ENCODE measurements around the gene TEX53.

Gene TEX53

GRCh38 chr9:114657705-114658104 is at the start of gene TEX53:
Gene TEX53 (minus strand): TSS chr9:114657805. CDS start chr9:114657774, 31 bp downstream.
- DNase-seq (ENCODE audit: low read depth in 2 of 2): no peak

GRCh38 chr9:114706711-114707110 is 49.1 kb upstream of the TEX53 start:
- DNase-seq (ENCODE audit: low read depth in 2 of 2): no peak

- no peak for DNase-seq (ENCODE audit: low read depth in 2 of 2)
Observed at GRCh38 chr9:114701988-114702387, 44.4 kb upstream of the TEX53 start.

- no peak for DNase-seq (ENCODE audit: low read depth in 2 of 2)
Observed at GRCh38 chr9:114697951-114698351, 40.3 kb upstream of the TEX53 start.

GRCh38 chr9:114696814-114697544 is 39.4 kb upstream of the TEX53 start:
- no peak for DNase-seq (ENCODE audit: low read depth in 2 of 2)

GRCh38 chr9:114695948-114696347 is 38.3 kb upstream of the TEX53 start:
- no peak for DNase-seq (ENCODE audit: low read depth in 2 of 2)

- no peak for DNase-seq (ENCODE audit: low read depth in 2 of 2)
Observed at GRCh38 chr9:114694719-114695269, 37.2 kb upstream of the TEX53 start.

GRCh38 chr9:114694146-114694545 is 36.5 kb upstream of the TEX53 start:
- no peak for DNase-seq (ENCODE audit: low read depth in 2 of 2)

GRCh38 chr9:114693248-114693855 is 35.7 kb upstream of the TEX53 start:
- no peak for DNase-seq (ENCODE audit: low read depth in 2 of 2)

- no peak for DNase-seq (ENCODE audit: low read depth in 2 of 2)
Observed at GRCh38 chr9:114691956-114692295, 34.3 kb upstream of the TEX53 start.

- peak; percentile 13 to 43 for DNase-seq (ENCODE audit: low read depth in 2 of 2)
Observed at GRCh38 chr9:114691046-114691955, 33.7 kb upstream of the TEX53 start.

- no peak for DNase-seq (ENCODE audit: low read depth in 2 of 2)
Observed at GRCh38 chr9:114690308-114690707, 32.7 kb upstream of the TEX53 start.

GRCh38 chr9:114689813-114690212 is 32.2 kb upstream of the TEX53 start:
- DNase-seq (ENCODE audit: low read depth in 2 of 2): no peak

GRCh38 chr9:114688909-114689610 is 31.5 kb upstream of the TEX53 start:
- DNase-seq (ENCODE audit: low read depth in 2 of 2): no peak

- DNase-seq (ENCODE audit: low read depth in 2 of 2): no peak
Observed at GRCh38 chr9:114688379-114688778, 30.8 kb upstream of the TEX53 start.

GRCh38 chr9:114687034-114687433 is 29.4 kb upstream of the TEX53 start:
- no peak for DNase-seq (ENCODE audit: low read depth in 2 of 2)

- DNase-seq (ENCODE audit: low read depth in 2 of 2): no peak
Observed at GRCh38 chr9:114685951-114686350, 28.3 kb upstream of the TEX53 start.

- DNase-seq (ENCODE audit: low read depth in 2 of 2): no peak
Observed at GRCh38 chr9:114684036-114684435, 26.4 kb upstream of the TEX53 start.

GRCh38 chr9:114682846-114683245 is 25.2 kb upstream of the TEX53 start:
- no peak for DNase-seq (ENCODE audit: low read depth in 2 of 2)

GRCh38 chr9:114681594-114682332 is 24.2 kb upstream of the TEX53 start, which contains the start of gene TEX48:
Gene TEX48 (minus strand): TSS chr9:114682192. CDS start chr9:114671723, 10,469 bp downstream.
- DNase-seq (ENCODE audit: low read depth in 2 of 2): peak; percentile 48 to 50
